Measurements from ENCODE around the gene COL6A2. TPM values are rescaled to one million over a fixed set of nuclear protein-coding genes. Genes with fewer than 3 reads are reported as not detected.

The COL6A2 gene
- polyA plus RNA-seq, 1 of the 3 experiments (the other 2 are of a cell fraction), result 108 TPM

DNA sequence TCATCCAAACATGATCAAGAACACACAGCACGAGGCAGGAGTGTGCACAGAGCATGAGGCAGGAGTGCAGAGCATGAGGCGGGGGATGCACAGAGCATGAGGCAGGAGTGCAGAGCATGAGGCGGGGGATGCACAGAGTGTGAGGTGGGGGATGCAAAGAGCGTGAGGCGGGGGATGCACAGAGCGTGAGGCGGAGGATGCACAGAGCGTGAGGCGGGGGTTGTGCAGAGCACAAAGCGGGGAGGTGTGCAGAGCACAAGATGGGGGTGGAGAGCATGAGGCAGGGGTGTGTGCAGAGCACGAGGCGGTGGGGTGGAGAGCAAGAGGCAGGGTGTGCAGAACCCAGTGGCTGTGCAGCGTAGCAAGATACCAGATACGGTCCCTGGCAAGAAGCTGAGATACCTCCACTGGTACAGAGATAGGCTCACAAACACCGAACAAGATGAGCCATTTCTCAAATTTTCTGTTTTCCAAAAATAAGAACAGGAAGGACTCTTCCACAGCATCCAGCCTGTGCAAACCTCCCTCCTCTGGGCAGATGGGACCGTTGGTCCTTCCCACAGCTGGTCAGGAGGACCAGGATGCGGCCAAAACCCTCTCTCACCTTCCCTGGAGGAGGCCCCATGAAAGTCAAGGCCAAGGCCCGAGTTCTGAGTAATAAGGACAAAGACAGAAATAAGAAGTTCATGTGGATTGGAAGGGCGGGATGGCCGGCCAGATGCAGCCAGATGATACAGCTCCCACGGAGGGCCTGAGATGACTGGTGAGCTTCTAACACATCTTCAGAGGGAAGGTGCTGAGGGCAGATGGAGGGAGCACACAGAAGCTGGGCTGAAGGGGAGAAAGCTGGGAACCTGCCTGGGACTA is 74.3 kb downstream of the COL6A2 start:
- Histone ChIP-seq H3K27me3 (ENCODE audit: insufficient read depth) (no peaks in the 10 kb centered on the region), H3K79me2 (ENCODE audit: insufficient read depth) (no peaks in the 10 kb centered on the region), H3F3A (replicated peaks; ENCODE audit: insufficient read depth) (peaks cover 4% of the 10 kb centered on the region), H3K4me1 (ENCODE audit: control insufficient read depth in 1 of 2, insufficient read depth in 2 of 2, low read depth in 1 of 2, low read length in 1 of 2) (no peaks in the 10 kb centered on the region), H3K9ac (no peak overlapping the region), H4K20me1 (ENCODE audit: insufficient read depth) (no peaks in the 10 kb centered on the region), H2AFZ (ENCODE audit: low read depth) (no peak overlapping the region), H3K4me2 (no peak overlapping the region), H3K9me3 (no peaks in the 10 kb centered on the region), H3K4me3 (ENCODE audit: low read depth in 2 of 2, low read length in 1 of 2) (no peak overlapping the region), H3K36me3 (replicated peaks in 1 of 2; ENCODE audit: control insufficient read depth in 1 of 2, insufficient read depth in 2 of 2, low read length in 1 of 2) (no peaks in the 10 kb centered on the region), H3K27ac (ENCODE audit: low read depth in 2 of 2, low read length in 1 of 2) (no peak overlapping the region), H3K9me2 (no peaks in the 10 kb centered on the region)
- DNase-seq, result no peak
- TF ChIP-seq, protein P1, sequence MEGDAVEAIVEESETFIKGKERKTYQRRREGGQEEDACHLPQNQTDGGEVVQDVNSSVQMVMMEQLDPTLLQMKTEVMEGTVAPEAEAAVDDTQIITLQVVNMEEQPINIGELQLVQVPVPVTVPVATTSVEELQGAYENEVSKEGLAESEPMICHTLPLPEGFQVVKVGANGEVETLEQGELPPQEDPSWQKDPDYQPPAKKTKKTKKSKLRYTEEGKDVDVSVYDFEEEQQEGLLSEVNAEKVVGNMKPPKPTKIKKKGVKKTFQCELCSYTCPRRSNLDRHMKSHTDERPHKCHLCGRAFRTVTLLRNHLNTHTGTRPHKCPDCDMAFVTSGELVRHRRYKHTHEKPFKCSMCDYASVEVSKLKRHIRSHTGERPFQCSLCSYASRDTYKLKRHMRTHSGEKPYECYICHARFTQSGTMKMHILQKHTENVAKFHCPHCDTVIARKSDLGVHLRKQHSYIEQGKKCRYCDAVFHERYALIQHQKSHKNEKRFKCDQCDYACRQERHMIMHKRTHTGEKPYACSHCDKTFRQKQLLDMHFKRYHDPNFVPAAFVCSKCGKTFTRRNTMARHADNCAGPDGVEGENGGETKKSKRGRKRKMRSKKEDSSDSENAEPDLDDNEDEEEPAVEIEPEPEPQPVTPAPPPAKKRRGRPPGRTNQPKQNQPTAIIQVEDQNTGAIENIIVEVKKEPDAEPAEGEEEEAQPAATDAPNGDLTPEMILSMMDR (IDR thresholded peaks at IDR 0.05), result no peak
- TF ChIP-seq, protein P2, sequence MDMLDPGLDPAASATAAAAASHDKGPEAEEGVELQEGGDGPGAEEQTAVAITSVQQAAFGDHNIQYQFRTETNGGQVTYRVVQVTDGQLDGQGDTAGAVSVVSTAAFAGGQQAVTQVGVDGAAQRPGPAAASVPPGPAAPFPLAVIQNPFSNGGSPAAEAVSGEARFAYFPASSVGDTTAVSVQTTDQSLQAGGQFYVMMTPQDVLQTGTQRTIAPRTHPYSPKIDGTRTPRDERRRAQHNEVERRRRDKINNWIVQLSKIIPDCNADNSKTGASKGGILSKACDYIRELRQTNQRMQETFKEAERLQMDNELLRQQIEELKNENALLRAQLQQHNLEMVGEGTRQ (IDR thresholded peaks at IDR 0.05; ENCODE audit: borderline replicate concordance, low read depth, low read length), result no peak
- TF ChIP-seq, protein P3, sequence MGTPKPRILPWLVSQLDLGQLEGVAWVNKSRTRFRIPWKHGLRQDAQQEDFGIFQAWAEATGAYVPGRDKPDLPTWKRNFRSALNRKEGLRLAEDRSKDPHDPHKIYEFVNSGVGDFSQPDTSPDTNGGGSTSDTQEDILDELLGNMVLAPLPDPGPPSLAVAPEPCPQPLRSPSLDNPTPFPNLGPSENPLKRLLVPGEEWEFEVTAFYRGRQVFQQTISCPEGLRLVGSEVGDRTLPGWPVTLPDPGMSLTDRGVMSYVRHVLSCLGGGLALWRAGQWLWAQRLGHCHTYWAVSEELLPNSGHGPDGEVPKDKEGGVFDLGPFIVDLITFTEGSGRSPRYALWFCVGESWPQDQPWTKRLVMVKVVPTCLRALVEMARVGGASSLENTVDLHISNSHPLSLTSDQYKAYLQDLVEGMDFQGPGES (IDR thresholded peaks at IDR 0.05; ENCODE audit: low read depth, low read length), result no peak
- TF ChIP-seq SMC3 (IDR thresholded peaks at IDR 0.05; ENCODE audit: low read depth, low read length) (no peak), FOSL2 (IDR thresholded peaks at IDR 0.05; ENCODE audit: borderline replicate concordance, low read depth) (no peak), POLR2AphosphoS5 (IDR thresholded peaks at IDR 0.05; ENCODE audit: low read depth, low read length) (no peak), EZH2phosphoT487 (IDR thresholded peaks at IDR 0.05; ENCODE audit: borderline replicate concordance, low read depth) (no peak), JUND (IDR thresholded peaks at IDR 0.05) (no peak), FOXM1 (IDR thresholded peaks at IDR 0.05; ENCODE audit: low read depth) (no peak), MXI1 (IDR thresholded peaks at IDR 0.05; ENCODE audit: low read depth, low read length) (no peak), GABPA (IDR thresholded peaks at IDR 0.05; ENCODE audit: low read depth) (no peak), EP300 (IDR thresholded peaks at IDR 0.05; ENCODE audit: borderline replicate concordance in 1 of 2, low read depth in 1 of 2, low read length in 1 of 2) (no peak), SIN3A (IDR thresholded peaks at IDR 0.05; ENCODE audit: borderline replicate concordance, low read depth, low read length) (no peak)
- TF ChIP-seq, protein P4, sequence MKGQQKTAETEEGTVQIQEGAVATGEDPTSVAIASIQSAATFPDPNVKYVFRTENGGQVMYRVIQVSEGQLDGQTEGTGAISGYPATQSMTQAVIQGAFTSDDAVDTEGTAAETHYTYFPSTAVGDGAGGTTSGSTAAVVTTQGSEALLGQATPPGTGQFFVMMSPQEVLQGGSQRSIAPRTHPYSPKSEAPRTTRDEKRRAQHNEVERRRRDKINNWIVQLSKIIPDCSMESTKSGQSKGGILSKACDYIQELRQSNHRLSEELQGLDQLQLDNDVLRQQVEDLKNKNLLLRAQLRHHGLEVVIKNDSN (IDR thresholded peaks at IDR 0.05; ENCODE audit: borderline replicate concordance, low read depth), result no peak
- TF ChIP-seq, protein P5, sequence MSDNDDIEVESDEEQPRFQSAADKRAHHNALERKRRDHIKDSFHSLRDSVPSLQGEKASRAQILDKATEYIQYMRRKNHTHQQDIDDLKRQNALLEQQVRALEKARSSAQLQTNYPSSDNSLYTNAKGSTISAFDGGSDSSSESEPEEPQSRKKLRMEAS (IDR thresholded peaks at IDR 0.05; ENCODE audit: low read depth), result no peak
- TF ChIP-seq, protein P6, sequence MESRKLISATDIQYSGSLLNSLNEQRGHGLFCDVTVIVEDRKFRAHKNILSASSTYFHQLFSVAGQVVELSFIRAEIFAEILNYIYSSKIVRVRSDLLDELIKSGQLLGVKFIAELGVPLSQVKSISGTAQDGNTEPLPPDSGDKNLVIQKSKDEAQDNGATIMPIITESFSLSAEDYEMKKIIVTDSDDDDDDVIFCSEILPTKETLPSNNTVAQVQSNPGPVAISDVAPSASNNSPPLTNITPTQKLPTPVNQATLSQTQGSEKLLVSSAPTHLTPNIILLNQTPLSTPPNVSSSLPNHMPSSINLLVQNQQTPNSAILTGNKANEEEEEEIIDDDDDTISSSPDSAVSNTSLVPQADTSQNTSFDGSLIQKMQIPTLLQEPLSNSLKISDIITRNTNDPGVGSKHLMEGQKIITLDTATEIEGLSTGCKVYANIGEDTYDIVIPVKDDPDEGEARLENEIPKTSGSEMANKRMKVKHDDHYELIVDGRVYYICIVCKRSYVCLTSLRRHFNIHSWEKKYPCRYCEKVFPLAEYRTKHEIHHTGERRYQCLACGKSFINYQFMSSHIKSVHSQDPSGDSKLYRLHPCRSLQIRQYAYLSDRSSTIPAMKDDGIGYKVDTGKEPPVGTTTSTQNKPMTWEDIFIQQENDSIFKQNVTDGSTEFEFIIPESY (IDR thresholded peaks at IDR 0.05; ENCODE audit: borderline replicate concordance, low read depth), result no peak
- WGBS (ENCODE audit: low lambda C conversion rate), result 70% methylated on average over 21 of the region's 21 CpGs
- POLR2A ChIA-PET, result no interaction called here
- CTCF ChIA-PET, result interaction anchor here (0.8 kb wide), 1 partner anchor 19 kb away, joined by 7 read pairs; no protein-coding TSS in a partner anchor

Measured in SK-N-SH (cell line).